SK-N-SH (cell line): Measurements from ENCODE around the gene PDIA6.

Experiments
- CTCF ChIP-seq: fragments of 200-600 bp; sonication (generic); IDR thresholded peaks from 2 replicates; pipeline ENCODE4 v1.6.1; 2017; ENCODE audit warnings: antibody characterized with exemption, mild to moderate bottlenecking, moderate library complexity
- FOXJ3 ChIP-seq: sonication (generic); formaldehyde crosslinking; IDR thresholded peaks from 2 replicates; pipeline ENCODE4 v1.5.1; 2020; ENCODE audit warnings: mild to moderate bottlenecking, missing genetic modification reagents
- GABPA ChIP-seq: IDR thresholded peaks from 2 replicates; pipeline ENCODE4 v1.4.0; 2012; ENCODE audit warnings: low read depth, mild to moderate bottlenecking
- NFIC ChIP-seq: IDR thresholded peaks from 2 replicates; pipeline ENCODE4 v1.4.0; 2012; ENCODE audit warnings: borderline replicate concordance
- PBX3 ChIP-seq: IDR thresholded peaks from 2 replicates; pipeline ENCODE4; 2012
- RAD21 ChIP-seq: IDR thresholded peaks from 2 replicates; pipeline ENCODE4 v1.6.1; 2012; ENCODE audit warnings: mild to moderate bottlenecking, low read length
- REST ChIP-seq: IDR thresholded peaks from 2 replicates; pipeline ENCODE4 v1.6.1; 2012; ENCODE audit warnings: mild to moderate bottlenecking, low read depth, low read length, moderate library complexity
- SIN3A ChIP-seq: IDR thresholded peaks from 2 replicates; pipeline ENCODE4 v1.6.1; 2012; ENCODE audit warnings: low read depth, mild to moderate bottlenecking, low read length, moderate library complexity, borderline replicate concordance
- SMC3 ChIP-seq: IDR thresholded peaks from 2 replicates; pipeline ENCODE4 v1.6.1; 2012; ENCODE audit warnings: low read depth, low read length, improper control_type of control experiment
- TCF12 ChIP-seq: IDR thresholded peaks from 2 replicates; pipeline ENCODE4 v1.4.0; 2012
- TEAD4 ChIP-seq: IDR thresholded peaks from 2 replicates; pipeline ENCODE4 v1.4.0; 2012; ENCODE audit warnings: mild to moderate bottlenecking, borderline replicate concordance; ENCODE audit not compliant: insufficient read depth
- USF2 ChIP-seq: fragments of 150-350 bp; IDR thresholded peaks from 2 replicates; pipeline ENCODE4 v1.6.1; 2017; ENCODE audit warnings: antibody characterized with exemption, low read length, low read depth, borderline replicate concordance
- ZBTB33 ChIP-seq: IDR thresholded peaks from 2 replicates; pipeline ENCODE4 v1.4.0; 2012; ENCODE audit warnings: low read depth, borderline replicate concordance

- TF ChIP-seq REST (no peak), ZBTB33 (no peak), TEAD4 (no peak), CTCF (no peak), SMC3 (no peak), RAD21 (no peak), GABPA (no peak), USF2 (no peak), NFIC (no peak), FOXJ3 (CRISPR knock-in tag) (no peak), TCF12 (no peak), SIN3A (no peak), PBX3 (no peak)
Measured at GRCh38 chr2:10828346-10828745, 15.8 kb upstream of the PDIA6 start.
